Right lobe of liver (tissue), 4 donors: ENCODE measurements around the gene E2F8.

ENCODE experiments used
- POLR2A ChIP-seq: fragments of 450-650 bp; IDR thresholded peaks from one replicate; pipeline ENCODE4 v1.6.1; 2017; ENCODE audit warnings: antibody characterized with exemption, mild to moderate bottlenecking
- TF ChIP-seq, protein P1 (sequence below), 4 donors: fragments of 200-600 bp in 3 of 4; fragments of 450-650 bp in 1 of 4; IDR thresholded peaks; one replicate each; pipeline versions ENCODE4 v1.5.1 to v1.8.0; 2016 to 2022; ENCODE audit warnings: antibody characterized with exemption in 4 of 4, mild to moderate bottlenecking in 2 of 4
- donor health status: DM: no; HTN: no; CAD: no.
- donor health status: DM: no; HTN: no; CAD: no.
- donor health status: DM: no; HTN: yes; CAD: no.

DNA sequence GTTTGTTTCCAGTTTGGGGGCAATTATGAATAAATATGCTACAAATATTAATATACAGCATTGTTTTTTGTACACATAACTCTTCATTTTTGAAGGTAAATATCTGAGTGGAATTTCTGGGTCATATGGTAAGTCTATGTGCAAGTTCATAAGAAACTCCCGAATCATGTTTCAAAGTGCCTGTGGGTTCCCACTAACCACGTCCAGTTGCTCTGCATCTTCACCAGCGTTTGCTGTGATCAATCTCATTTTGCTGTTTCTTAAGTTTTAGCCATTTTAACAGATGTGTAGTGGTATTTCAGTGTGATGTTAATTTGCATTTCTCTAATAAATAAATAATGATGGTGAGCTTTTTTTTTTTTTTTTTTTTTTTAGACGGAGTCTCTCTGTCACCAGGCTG is 24.7 kb downstream of the E2F8 start:
- TF ChIP-seq, protein P1, sequence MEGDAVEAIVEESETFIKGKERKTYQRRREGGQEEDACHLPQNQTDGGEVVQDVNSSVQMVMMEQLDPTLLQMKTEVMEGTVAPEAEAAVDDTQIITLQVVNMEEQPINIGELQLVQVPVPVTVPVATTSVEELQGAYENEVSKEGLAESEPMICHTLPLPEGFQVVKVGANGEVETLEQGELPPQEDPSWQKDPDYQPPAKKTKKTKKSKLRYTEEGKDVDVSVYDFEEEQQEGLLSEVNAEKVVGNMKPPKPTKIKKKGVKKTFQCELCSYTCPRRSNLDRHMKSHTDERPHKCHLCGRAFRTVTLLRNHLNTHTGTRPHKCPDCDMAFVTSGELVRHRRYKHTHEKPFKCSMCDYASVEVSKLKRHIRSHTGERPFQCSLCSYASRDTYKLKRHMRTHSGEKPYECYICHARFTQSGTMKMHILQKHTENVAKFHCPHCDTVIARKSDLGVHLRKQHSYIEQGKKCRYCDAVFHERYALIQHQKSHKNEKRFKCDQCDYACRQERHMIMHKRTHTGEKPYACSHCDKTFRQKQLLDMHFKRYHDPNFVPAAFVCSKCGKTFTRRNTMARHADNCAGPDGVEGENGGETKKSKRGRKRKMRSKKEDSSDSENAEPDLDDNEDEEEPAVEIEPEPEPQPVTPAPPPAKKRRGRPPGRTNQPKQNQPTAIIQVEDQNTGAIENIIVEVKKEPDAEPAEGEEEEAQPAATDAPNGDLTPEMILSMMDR (IDR thresholded peaks at IDR 0.05) = no peak
- TF ChIP-seq POLR2A = no peak
